ENCODE data around the gene ADAMTSL3. TPM values are rescaled to one million over a fixed set of nuclear protein-coding genes. Genes with fewer than 3 reads are reported as not detected.

Gene ADAMTSL3
- total and polyA plus RNA-seq, 2 donors (not counting 1 experiment from before 2014, with no cell fraction given): 0.01 TPM; not detected in 1

- DNase-seq: no peak
- no peak overlapping the region for H3K27ac Mint-ChIP-seq
- H3K27me3 ChIP-seq (replicated peaks in 1 of 4; ENCODE audit: control extremely low read depth in 1 of 4, control insufficient read depth in 3 of 4, insufficient read depth in 4 of 4, low read length in 3 of 4): no peaks in the 10 kb centered on the region
- H3K79me2 ChIP-seq (ENCODE audit: control insufficient read depth, insufficient read depth, low read length): no peaks in the 10 kb centered on the region
- H4K20me1 ChIP-seq (ENCODE audit: control insufficient read depth, insufficient read depth, low read length, poor library complexity, severe bottlenecking): no peaks in the 10 kb centered on the region
- H3K27me3 Mint-ChIP-seq: peaks cover 6% of the 10 kb centered on the region
- no peaks in the 10 kb centered on the region for H3K4me1 ChIP-seq (ENCODE audit: control insufficient read depth in 2 of 2, insufficient read depth in 2 of 2, low read length in 2 of 2)
- H3K9ac ChIP-seq (ENCODE audit: low read length): no peak overlapping the region
- no peak overlapping the region for H3K4me3 ChIP-seq (ENCODE audit: control extremely low read depth in 1 of 5, extremely low read depth in 1 of 5, insufficient read depth in 1 of 5, low read depth in 2 of 5, low read length in 4 of 5)
- WGBS (ENCODE audit: insufficient coverage): 76% methylated on average over 2 of the region's 3 CpGs
- CTCF ChIA-PET: no interaction called here
- no peaks in the 10 kb centered on the region for H3K36me3 ChIP-seq (replicated peaks in 1 of 2; ENCODE audit: control extremely low read depth in 1 of 2, control insufficient read depth in 1 of 2, extremely low read depth in 1 of 2, insufficient read depth in 2 of 2, low read length in 1 of 2)
- no peaks in the 10 kb centered on the region for H3K9me3 ChIP-seq (ENCODE audit: control extremely low read depth in 1 of 3, control insufficient read depth in 2 of 3, insufficient read depth in 1 of 3, low read length in 2 of 3)
- POLR2A ChIA-PET: no interaction called here
- no peak overlapping the region for H3K4me3 Mint-ChIP-seq
- H3K27ac ChIP-seq (ENCODE audit: low read length in 2 of 2): no peak overlapping the region
- no peak for ATAC-seq (ENCODE audit: low read depth)
- H3K4me2 ChIP-seq (replicated peaks; ENCODE audit: low read depth, low read length, poor library complexity, severe bottlenecking): no peak overlapping the region
- no peaks in the 10 kb centered on the region for H3K4me1 Mint-ChIP-seq
- intact Hi-C loops (cut with micrococcal nuclease): no loop called here
- no peak for TF ChIP-seq EZH2 (IDR thresholded peaks at IDR 0.05; ENCODE audit: borderline replicate concordance, insufficient read depth, low read depth, low read length, poor library complexity, severe bottlenecking)
- TF ChIP-seq, protein P1, sequence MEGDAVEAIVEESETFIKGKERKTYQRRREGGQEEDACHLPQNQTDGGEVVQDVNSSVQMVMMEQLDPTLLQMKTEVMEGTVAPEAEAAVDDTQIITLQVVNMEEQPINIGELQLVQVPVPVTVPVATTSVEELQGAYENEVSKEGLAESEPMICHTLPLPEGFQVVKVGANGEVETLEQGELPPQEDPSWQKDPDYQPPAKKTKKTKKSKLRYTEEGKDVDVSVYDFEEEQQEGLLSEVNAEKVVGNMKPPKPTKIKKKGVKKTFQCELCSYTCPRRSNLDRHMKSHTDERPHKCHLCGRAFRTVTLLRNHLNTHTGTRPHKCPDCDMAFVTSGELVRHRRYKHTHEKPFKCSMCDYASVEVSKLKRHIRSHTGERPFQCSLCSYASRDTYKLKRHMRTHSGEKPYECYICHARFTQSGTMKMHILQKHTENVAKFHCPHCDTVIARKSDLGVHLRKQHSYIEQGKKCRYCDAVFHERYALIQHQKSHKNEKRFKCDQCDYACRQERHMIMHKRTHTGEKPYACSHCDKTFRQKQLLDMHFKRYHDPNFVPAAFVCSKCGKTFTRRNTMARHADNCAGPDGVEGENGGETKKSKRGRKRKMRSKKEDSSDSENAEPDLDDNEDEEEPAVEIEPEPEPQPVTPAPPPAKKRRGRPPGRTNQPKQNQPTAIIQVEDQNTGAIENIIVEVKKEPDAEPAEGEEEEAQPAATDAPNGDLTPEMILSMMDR (IDR thresholded peaks at IDR 0.05): no peak
- no peak overlapping the region for H2AFZ ChIP-seq (ENCODE audit: insufficient read depth, low read depth, low read length, poor library complexity, severe bottlenecking)
- no peaks in the 10 kb centered on the region for H3K9me3 Mint-ChIP-seq (ENCODE audit: insufficient read depth)
Measured at GRCh38 chr15:83843471-83843871, 189.5 kb downstream of the ADAMTSL3 start.

DNA sequence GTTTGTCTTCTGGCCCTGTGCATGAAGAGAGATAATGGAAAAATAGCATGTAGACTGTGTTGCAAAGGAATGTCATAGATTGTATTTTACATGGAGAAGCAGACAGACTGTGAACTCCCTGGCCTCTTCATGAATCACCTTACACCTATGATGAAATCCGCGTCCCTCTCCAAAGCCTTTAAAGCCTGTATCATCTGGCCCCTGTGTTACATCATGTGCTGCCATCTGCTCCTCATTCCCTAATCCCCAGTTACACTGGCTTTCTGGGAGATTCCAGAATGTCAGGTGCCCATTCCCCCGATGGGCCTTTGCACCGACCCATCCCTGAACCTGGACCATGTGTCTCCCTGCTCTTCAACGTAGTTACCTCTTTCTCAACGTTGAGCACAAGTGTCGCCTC, 190.8 kb downstream of the ADAMTSL3 start:
- Histone ChIP-seq H3K27me3 (replicated peaks in 1 of 4; ENCODE audit: control extremely low read depth in 1 of 4, control insufficient read depth in 3 of 4, insufficient read depth in 4 of 4, low read length in 3 of 4) (no peaks in the 10 kb centered on the region), H3K4me3 (ENCODE audit: control extremely low read depth in 1 of 5, extremely low read depth in 1 of 5, insufficient read depth in 1 of 5, low read depth in 2 of 5, low read length in 4 of 5) (no peak overlapping the region), H3K36me3 (replicated peaks in 1 of 2; ENCODE audit: control extremely low read depth in 1 of 2, control insufficient read depth in 1 of 2, extremely low read depth in 1 of 2, insufficient read depth in 2 of 2, low read length in 1 of 2) (no peaks in the 10 kb centered on the region), H3K9me3 (ENCODE audit: control extremely low read depth in 1 of 3, control insufficient read depth in 2 of 3, insufficient read depth in 1 of 3, low read length in 2 of 3) (no peaks in the 10 kb centered on the region), H3K27ac (ENCODE audit: low read length in 2 of 2) (no peak overlapping the region), H3K79me2 (ENCODE audit: control insufficient read depth, insufficient read depth, low read length) (no peaks in the 10 kb centered on the region), H4K20me1 (ENCODE audit: control insufficient read depth, insufficient read depth, low read length, poor library complexity, severe bottlenecking) (no peaks in the 10 kb centered on the region), H3K4me1 (ENCODE audit: control insufficient read depth in 2 of 2, insufficient read depth in 2 of 2, low read length in 2 of 2) (no peaks in the 10 kb centered on the region), H3K4me2 (replicated peaks; ENCODE audit: low read depth, low read length, poor library complexity, severe bottlenecking) (no peak overlapping the region), H2AFZ (ENCODE audit: insufficient read depth, low read depth, low read length, poor library complexity, severe bottlenecking) (no peak overlapping the region), H3K9ac (ENCODE audit: low read length) (no peak overlapping the region)
- DNase-seq: no peak
- ChIA-PET POLR2A (no interaction called here), CTCF (no interaction called here)
- Mint-ChIP-seq H3K9me3 (ENCODE audit: insufficient read depth) (no peaks in the 10 kb centered on the region), H3K4me3 (no peak overlapping the region), H3K4me1 (no peaks in the 10 kb centered on the region), H3K27ac (no peak overlapping the region), H3K27me3 (peaks cover 6% of the 10 kb centered on the region)
- intact Hi-C loops (cut with micrococcal nuclease): no loop called here
- 95% methylated on average over 7 of the region's 7 CpGs for WGBS (ENCODE audit: insufficient coverage)
- no peak for ATAC-seq (ENCODE audit: low read depth)
- no peak for TF ChIP-seq EZH2 (IDR thresholded peaks at IDR 0.05; ENCODE audit: borderline replicate concordance, insufficient read depth, low read depth, low read length, poor library complexity, severe bottlenecking)
- TF ChIP-seq, protein P1 (IDR thresholded peaks at IDR 0.05): no peak
